ENCODE results near the gene ELMO1. TPM values are rescaled to one million over a fixed set of nuclear protein-coding genes. Genes with fewer than 3 reads are reported as not detected.

The ELMO1 gene
- total and polyA plus RNA-seq, 2 experiments from 2014 or later: 6.5 to 24.9 TPM

GRCh38 chr7:37050801-37051200, 397.9 kb downstream of the ELMO1 start:
- Histone ChIP-seq H3K27me3 (ENCODE audit: insufficient read depth) (no peaks in the 10 kb centered on the region), H4K20me1 (replicated peaks; ENCODE audit: insufficient read depth) (no peaks in the 10 kb centered on the region), H3K27ac (ENCODE audit: low read depth) (no peak overlapping the region), H3K36me3 (ENCODE audit: insufficient read depth) (no peaks in the 10 kb centered on the region), H2AFZ (no peak overlapping the region), H3K79me2 (replicated peaks; ENCODE audit: insufficient read depth) (no peaks in the 10 kb centered on the region), H3K4me1 (ENCODE audit: insufficient read depth) (peaks cover 10% of the 10 kb centered on the region; the same call in 1 of the 2 replicates), H3K9me2 (ENCODE audit: insufficient read depth) (no peaks in the 10 kb centered on the region), H3K4me3 (no peak overlapping the region), H3F3A (replicated peaks; ENCODE audit: low read depth) (no peaks in the 10 kb centered on the region), H3K4me2 (no peak overlapping the region)
- H3K4me1 Mint-ChIP-seq: peaks cover 46% of the 10 kb centered on the region
- ATAC-seq (no peak), DNase-seq (ENCODE audit: low spot score) (no peak)
- H3K4me3 Mint-ChIP-seq: no peak overlapping the region
- H3K27me3 Mint-ChIP-seq (ENCODE audit: insufficient read depth, low read depth, poor library complexity): no peaks in the 10 kb centered on the region
- H3K27ac Mint-ChIP-seq: no peak overlapping the region
- TF ChIP-seq CREB1 (CRISPR knock-in tag; IDR thresholded peaks at IDR 0.05; ENCODE audit: low read depth) (no peak), EZH2phosphoT487 (IDR thresholded peaks at IDR 0.05; ENCODE audit: unreplicated experiment) (no peak), ZNF462 (CRISPR knock-in tag; IDR thresholded peaks at IDR 0.05) (no peak), STAT1 (IDR thresholded peaks at IDR 0.05; ENCODE audit: unreplicated experiment) (no peak), POLR2AphosphoS5 (IDR thresholded peaks at IDR 0.05; ENCODE audit: low read depth) (no peak), ZNF331 (CRISPR knock-in tag; IDR thresholded peaks at IDR 0.05; ENCODE audit: low read depth) (no peak), JUNB (IDR thresholded peaks at IDR 0.05; ENCODE audit: unreplicated experiment) (no peak), EZH2 (IDR thresholded peaks at IDR 0.05; ENCODE audit: low read depth, unreplicated experiment) (no peak), NANOG (IDR thresholded peaks at IDR 0.05; ENCODE audit: borderline replicate concordance) (no peak), ZNF114 (CRISPR knock-in tag; IDR thresholded peaks at IDR 0.05) (no peak), CTCF (conservative IDR thresholded peaks at IDR 0.05; ENCODE audit: low read depth in 2 of 2) (no peak), REST (IDR thresholded peaks at IDR 0.05; ENCODE audit: unreplicated experiment) (no peak), ETS1 (IDR thresholded peaks at IDR 0.05) (no peak)
- H3K9me3 Mint-ChIP-seq: no peaks in the 10 kb centered on the region
- H3K36me3 Mint-ChIP-seq (ENCODE audit: low read depth): no peaks in the 10 kb centered on the region

All from GM23338 (cell line).